Mesenchymal stem cell (in vitro differentiated cells and primary cell): ENCODE data around the gene FIG4.

Experiments used
- DNase-seq: peaks from one replicate; pipeline ENCODE4 v3.0.0-alpha.2; 2013
- H2AFZ ChIP-seq: one replicate; pipeline ENCODE4 v1.6.1; 2013; ENCODE audit warnings: low read depth, mild to moderate bottlenecking, control low read depth, inconsistent platforms, low read length, moderate library complexity
- H2AK5ac ChIP-seq: 2 replicates; pipeline ENCODE4 v1.6.1; 2013; ENCODE audit warnings: low read length, moderate library complexity, mild to moderate bottlenecking, inconsistent platforms; ENCODE audit not compliant: severe bottlenecking
- H2BK120ac ChIP-seq: one replicate; pipeline ENCODE4 v1.6.1; 2013; ENCODE audit warnings: low read depth, mild to moderate bottlenecking, inconsistent platforms, low read length, moderate library complexity
- H2BK12ac ChIP-seq, 2 experiments: one replicate each; pipeline ENCODE4 v1.6.1; 2013; ENCODE audit warnings: inconsistent platforms in 2 of 2, low read length in 2 of 2, mild to moderate bottlenecking in 2 of 2, moderate library complexity in 2 of 2, control low read depth in 1 of 2
- H2BK15ac ChIP-seq: one replicate; pipeline ENCODE4 v1.6.1; 2013; ENCODE audit warnings: mild to moderate bottlenecking, low read depth, inconsistent platforms; ENCODE audit not compliant: poor library complexity, severe bottlenecking
- H2BK5ac ChIP-seq: 2 replicates; pipeline ENCODE4 v1.6.1; 2013; ENCODE audit warnings: low read depth, mild to moderate bottlenecking, low read length, control low read depth, inconsistent platforms; ENCODE audit not compliant: poor library complexity, severe bottlenecking
- H3K14ac ChIP-seq, 2 experiments: one replicate each; pipeline ENCODE4 v1.6.1; 2013; ENCODE audit warnings: inconsistent platforms in 2 of 2, low read length in 2 of 2, control low read depth in 1 of 2, mild to moderate bottlenecking in 1 of 2, moderate library complexity in 1 of 2
- H3K18ac ChIP-seq, 2 experiments: one replicate each; pipeline ENCODE4 v1.6.1; 2013; ENCODE audit warnings: inconsistent platforms in 2 of 2, low read length in 2 of 2, control low read depth in 1 of 2, low read depth in 1 of 2, mild to moderate bottlenecking in 1 of 2
- H3K23ac ChIP-seq, 2 experiments: one replicate each; pipeline ENCODE4 v1.6.1; 2013; ENCODE audit warnings: inconsistent platforms in 2 of 2, low read length in 2 of 2, mild to moderate bottlenecking in 2 of 2, moderate library complexity in 2 of 2, control low read depth in 1 of 2
- H3K27ac ChIP-seq: 2 replicates; pipeline ENCODE4 v1.5.1; 2013; ENCODE audit warnings: mild to moderate bottlenecking, moderate library complexity, low read length, control low read depth, inconsistent platforms; ENCODE audit not compliant: poor library complexity, severe bottlenecking
- H3K27me3 ChIP-seq, 2 experiments: 2 replicates each; pipeline versions ENCODE4 v1.6.1 to v1.7.0; 2013; ENCODE audit warnings: low read length in 2 of 2, mild to moderate bottlenecking in 2 of 2, moderate library complexity in 2 of 2, control low read depth in 1 of 2, inconsistent platforms in 1 of 2; ENCODE audit not compliant: control insufficient read depth in 1 of 2, insufficient read depth in 1 of 2
- H3K36me3 ChIP-seq, 2 experiments: 2 replicates each; pipeline versions ENCODE4 v1.6.1 to v1.7.0; 2013; ENCODE audit warnings: low read length in 2 of 2, control low read depth in 1 of 2, inconsistent platforms in 1 of 2, low read depth in 1 of 2, mild to moderate bottlenecking in 1 of 2; ENCODE audit not compliant: insufficient read depth in 2 of 2, control insufficient read depth in 1 of 2
- H3K4ac ChIP-seq, 2 experiments: one replicate each; pipeline ENCODE4 v1.6.1; 2013; ENCODE audit warnings: inconsistent platforms in 2 of 2, low read length in 2 of 2, mild to moderate bottlenecking in 2 of 2, moderate library complexity in 2 of 2, control low read depth in 1 of 2, low read depth in 1 of 2
- H3K4me1 ChIP-seq: 2 replicates; pipeline ENCODE4 v1.6.1; 2013; ENCODE audit warnings: low read depth, low read length, control low read depth; ENCODE audit not compliant: control insufficient read depth, insufficient read depth
- H3K4me2 ChIP-seq: 2 replicates; pipeline ENCODE4 v1.6.1; 2013; ENCODE audit warnings: low read length, mild to moderate bottlenecking, inconsistent platforms; ENCODE audit not compliant: poor library complexity, severe bottlenecking
- H3K4me3 ChIP-seq, 2 experiments: 2 replicates each; pipeline versions ENCODE4 v1.5.1 to v1.7.0; 2013; ENCODE audit warnings: low read length in 2 of 2, mild to moderate bottlenecking in 2 of 2, control low read depth in 1 of 2, low read depth in 1 of 2; ENCODE audit not compliant: insufficient read depth in 1 of 2
- H3K79me1 ChIP-seq: replicated peaks from 2 replicates; pipeline ENCODE4 v1.6.1; 2013; ENCODE audit warnings: mild to moderate bottlenecking, control low read depth, low read length, inconsistent platforms; ENCODE audit not compliant: poor library complexity, severe bottlenecking
- H3K9ac ChIP-seq: 2 replicates; pipeline ENCODE4 v1.7.0; 2013; ENCODE audit warnings: mild to moderate bottlenecking, low read length, moderate library complexity
- H3K9me3 ChIP-seq: 2 replicates; pipeline ENCODE4 v1.7.0; 2013; ENCODE audit warnings: mild to moderate bottlenecking, low read length; ENCODE audit not compliant: control insufficient read depth
- H4K8ac ChIP-seq: one replicate; pipeline ENCODE4 v1.6.1; 2013; ENCODE audit warnings: inconsistent platforms, mild to moderate bottlenecking, low read length, moderate library complexity
- H4K91ac ChIP-seq: one replicate; pipeline ENCODE4 v1.6.1; 2013; ENCODE audit warnings: mild to moderate bottlenecking, low read length, inconsistent platforms
- WGBS: methylation state at CpG from one replicate; pipeline ENCODE4 v1.1.7; 2013; ENCODE audit warnings: mixed read lengths; 5-methylcytosine and 5-hydroxymethylcytosine counted together

The FIG4 gene

DNA sequence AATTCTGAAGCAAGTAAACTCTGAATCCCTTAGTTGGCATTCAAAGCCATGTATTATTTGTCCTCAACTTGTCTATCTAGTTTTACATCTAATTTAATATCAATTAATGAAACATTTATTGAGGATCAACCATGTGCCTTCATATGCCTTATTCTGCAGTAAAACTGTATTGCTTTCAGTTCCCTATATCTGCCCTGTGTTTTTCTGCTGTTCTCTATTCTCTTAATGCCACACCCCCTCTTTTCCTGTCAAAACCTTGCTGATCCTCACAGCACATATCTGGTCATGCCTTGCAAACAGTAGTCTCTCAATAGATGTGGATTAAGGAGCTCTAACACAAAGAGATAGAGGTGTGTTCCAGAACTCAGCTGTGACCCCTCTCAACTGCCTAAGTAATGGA lies 2.0 kb downstream of the FIG4 start:
- Histone ChIP-seq H3K4me3 (no peak overlapping the region), H4K8ac (no peak overlapping the region), H2BK120ac (no peak overlapping the region), H3K14ac (no peak overlapping the region), H3K27ac (no peak overlapping the region), H3K79me1 (peaks cover 18% of the 10 kb centered on the region), H3K4ac (no peak overlapping the region), H2AFZ (no peak overlapping the region), H2BK15ac (no peak overlapping the region), H3K9me3 (no peaks in the 10 kb centered on the region), H3K27me3 (peaks cover 0 to 10% of the 10 kb centered on the region in 2 experiments), H3K23ac (no peak overlapping the region), H2BK5ac (no peak overlapping the region), H2BK12ac (no peak overlapping the region), H3K4me2 (no peak overlapping the region), H3K36me3 (peaks cover 0 to 11% of the 10 kb centered on the region in 2 experiments), H4K91ac (no peak overlapping the region), H2AK5ac (no peak overlapping the region), H3K9ac (peak overlapping the region; percentile 95), H3K18ac (no peak overlapping the region), H3K4me1 (no peaks in the 10 kb centered on the region)
- DNase-seq: no peak

DNA sequence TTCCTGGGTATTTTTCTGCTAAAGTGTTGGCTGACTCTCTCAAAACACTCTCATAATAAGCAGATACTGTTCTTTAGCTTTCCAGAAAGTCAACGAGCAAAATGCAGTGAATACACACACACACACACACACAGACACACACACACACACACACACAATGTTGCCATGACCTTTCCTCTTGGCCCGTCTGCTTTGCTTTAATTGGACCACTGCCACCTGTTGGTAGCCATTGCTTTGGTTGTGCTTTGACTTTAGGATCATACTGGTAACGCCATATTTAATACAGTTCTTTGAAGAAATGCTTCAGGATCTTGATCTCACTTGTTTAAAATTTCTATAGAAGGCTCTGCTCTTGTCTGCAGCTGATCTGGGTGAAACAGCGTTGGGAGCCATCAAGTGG lies 4.4 kb downstream of the FIG4 start:
- no peak overlapping the region for H3K23ac ChIP-seq
- no peak overlapping the region for H3K9ac ChIP-seq
- H2BK120ac ChIP-seq: no peak overlapping the region
- H2BK5ac ChIP-seq: no peak overlapping the region
- H4K8ac ChIP-seq: no peak overlapping the region
- H3K18ac ChIP-seq: no peak overlapping the region
- H2AFZ ChIP-seq: no peak overlapping the region
- no peak overlapping the region for H3K14ac ChIP-seq
- no peaks in the 10 kb centered on the region for H3K9me3 ChIP-seq
- H3K36me3 ChIP-seq: peaks cover 0 to 11% of the 10 kb centered on the region in 2 experiments
- no peak overlapping the region for H3K4me2 ChIP-seq
- no peaks in the 10 kb centered on the region for H3K27me3 ChIP-seq
- no peak for DNase-seq
- no peak overlapping the region for H2BK15ac ChIP-seq
- H3K79me1 ChIP-seq: peaks cover 18% of the 10 kb centered on the region
- H3K4me3 ChIP-seq: no peak overlapping the region
- 80% methylated on average over 4 of the region's 4 CpGs for WGBS
- no peaks in the 10 kb centered on the region for H3K4me1 ChIP-seq
- no peak overlapping the region for H2BK12ac ChIP-seq
- no peak overlapping the region for H4K91ac ChIP-seq
- no peak overlapping the region for H3K4ac ChIP-seq
- H2AK5ac ChIP-seq: no peak overlapping the region
- H3K27ac ChIP-seq: no peak overlapping the region

GRCh38 chr6:109696355-109696754 lies 5.3 kb downstream of the FIG4 start:
- no peak overlapping the region for H2AFZ ChIP-seq
- H3K4me1 ChIP-seq: no peaks in the 10 kb centered on the region
- no peak overlapping the region for H3K18ac ChIP-seq
- H2AK5ac ChIP-seq: no peak overlapping the region
- no peak overlapping the region for H2BK15ac ChIP-seq
- no peaks in the 10 kb centered on the region for H3K27me3 ChIP-seq
- no peak overlapping the region for H3K4me3 ChIP-seq
- H2BK5ac ChIP-seq: no peak overlapping the region
- H3K23ac ChIP-seq: no peak overlapping the region
- DNase-seq: no peak
- H3K4ac ChIP-seq: no peak overlapping the region
- no peak overlapping the region for H3K14ac ChIP-seq
- H3K79me1 ChIP-seq: peaks cover 21% of the 10 kb centered on the region
- 92% methylated on average over 3 of the region's 5 CpGs for WGBS
- no peak overlapping the region for H4K8ac ChIP-seq
- H3K9ac ChIP-seq: no peak overlapping the region
- no peak overlapping the region for H3K4me2 ChIP-seq
- H3K36me3 ChIP-seq: peaks cover 0 to 11% of the 10 kb centered on the region in 2 experiments
- no peak overlapping the region for H2BK12ac ChIP-seq
- H3K27ac ChIP-seq: no peak overlapping the region
- H2BK120ac ChIP-seq: no peak overlapping the region
- H4K91ac ChIP-seq: no peak overlapping the region
- no peaks in the 10 kb centered on the region for H3K9me3 ChIP-seq

- no peak overlapping the region for H2BK5ac ChIP-seq
- H2AK5ac ChIP-seq: no peak overlapping the region
- no peaks in the 10 kb centered on the region for H3K4me1 ChIP-seq
- WGBS: 94% methylated on average over 3 of the region's 4 CpGs
- H3K18ac ChIP-seq: no peak overlapping the region
- H3K36me3 ChIP-seq: peaks cover 0 to 2% of the 10 kb centered on the region in 2 experiments
- no peak overlapping the region for H2BK120ac ChIP-seq
- no peak overlapping the region for H3K23ac ChIP-seq
- H3K79me1 ChIP-seq: peaks cover 16% of the 10 kb centered on the region
- no peak overlapping the region for H3K4me3 ChIP-seq
- H2AFZ ChIP-seq: no peak overlapping the region
- H4K8ac ChIP-seq: peak overlapping the region; percentile 37
- no peak for DNase-seq
- no peak overlapping the region for H3K9ac ChIP-seq
- no peak overlapping the region for H2BK15ac ChIP-seq
- no peaks in the 10 kb centered on the region for H3K27me3 ChIP-seq
- no peaks in the 10 kb centered on the region for H3K9me3 ChIP-seq
- H3K4ac ChIP-seq: no peak overlapping the region
- H3K4me2 ChIP-seq: no peak overlapping the region
- no peak overlapping the region for H3K14ac ChIP-seq
- H4K91ac ChIP-seq: no peak overlapping the region
- no peak overlapping the region for H3K27ac ChIP-seq
- H2BK12ac ChIP-seq: no peak overlapping the region
These were observed 10.1 kb downstream of the FIG4 start for GRCh38 chr6:109701221-109701620.
